Stimulated activated CD4-positive, alpha-beta T cell treated with anti-CD3 and anti-CD28 coated beads, Interleukin-4, amount 100 ng/mL, for 24 hours (primary cell): ENCODE data around the gene RPTOR.
A peak's percentile ranks its signal among the peaks of the same experiment; 100 is the strongest.

ENCODE experiments used
- DNase-seq: peaks from one replicate; pipeline ENCODE4 v3.0.0-alpha.2; 2020

Gene RPTOR

DNA sequence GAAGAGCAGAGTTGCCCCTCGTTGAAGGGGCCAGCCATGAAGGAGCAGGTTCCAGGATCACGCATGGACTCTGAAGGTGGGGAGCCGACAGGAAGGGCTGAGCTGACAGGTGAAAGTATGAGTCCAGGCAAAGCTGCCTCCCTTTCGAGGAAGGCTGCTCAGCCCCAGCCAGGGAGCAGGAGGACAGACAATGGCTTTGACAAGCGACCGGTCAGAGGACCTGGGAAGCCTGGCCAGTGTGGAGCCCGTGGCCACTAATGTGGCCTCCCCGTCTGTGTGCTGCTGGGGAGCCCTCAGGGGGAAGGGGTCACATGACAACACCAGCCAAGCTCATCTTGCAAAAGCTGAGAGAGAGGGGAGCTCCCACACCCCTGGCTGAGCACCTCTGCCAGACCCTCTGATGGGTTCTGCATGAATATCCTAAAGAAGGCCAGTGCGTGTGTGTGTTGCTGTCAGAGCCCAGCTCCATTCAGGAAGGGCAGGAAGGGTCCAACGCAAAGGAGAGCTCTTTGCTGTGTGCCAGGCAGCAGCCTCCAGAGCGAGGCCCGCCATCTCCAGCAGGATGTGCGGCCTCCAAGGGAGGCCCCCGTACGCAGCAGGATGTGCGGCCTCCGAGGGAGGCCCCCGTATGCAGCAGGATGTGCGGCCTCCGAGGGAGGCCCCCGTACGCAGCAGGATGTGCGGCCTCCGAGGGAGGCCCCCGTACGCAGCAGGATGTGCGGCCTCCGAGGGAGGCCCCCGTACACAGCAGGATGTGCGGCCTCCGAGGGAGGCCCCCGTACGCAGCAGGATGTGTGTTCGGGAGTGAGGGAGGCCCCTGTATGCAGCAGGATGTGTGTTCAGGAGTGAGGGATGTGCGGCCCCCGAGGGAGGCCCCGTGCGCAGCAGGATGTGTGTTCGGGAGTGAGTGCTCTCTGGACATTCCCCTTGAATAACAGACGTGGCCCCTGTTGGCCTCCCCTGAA, 344.9 kb downstream of the RPTOR start:
- no peak for DNase-seq

DNA sequence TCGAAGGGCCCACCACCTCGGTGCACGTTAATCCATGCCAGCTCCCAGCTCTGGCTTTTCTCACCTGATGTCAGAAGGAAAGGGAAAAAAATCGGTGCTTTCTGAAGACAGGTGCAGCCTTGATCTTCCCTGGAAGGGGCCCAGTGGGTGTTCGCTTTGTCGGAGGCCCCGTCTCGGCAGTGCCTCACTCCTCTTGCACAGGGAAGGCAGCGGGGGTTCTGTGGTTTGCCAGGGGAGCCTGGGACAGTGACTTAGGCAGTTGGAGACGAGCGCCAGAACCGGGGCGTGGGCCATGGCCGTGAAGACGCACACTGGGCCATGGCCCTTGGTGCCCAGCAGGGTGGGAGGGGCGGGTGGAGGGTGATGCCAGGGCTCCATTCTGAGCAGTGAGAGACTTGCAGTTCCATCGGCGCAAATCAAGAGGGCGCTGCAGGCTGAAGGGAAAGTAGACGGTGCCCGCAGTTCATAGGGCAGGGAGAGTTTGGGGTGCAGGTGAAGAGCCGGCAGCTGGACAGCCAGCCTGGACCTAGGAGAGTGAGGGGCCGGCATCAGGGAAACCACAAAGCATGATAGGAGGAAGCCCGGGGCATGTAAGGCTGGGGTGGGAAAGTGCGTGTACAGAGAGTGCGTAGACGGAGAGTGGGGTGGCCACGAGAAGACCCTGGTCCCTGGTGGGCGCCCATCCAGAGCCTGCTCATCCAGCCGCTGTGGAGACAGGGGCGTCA, 345.7 kb downstream of the RPTOR start:
- DNase-seq: peak; percentile 32

DNA sequence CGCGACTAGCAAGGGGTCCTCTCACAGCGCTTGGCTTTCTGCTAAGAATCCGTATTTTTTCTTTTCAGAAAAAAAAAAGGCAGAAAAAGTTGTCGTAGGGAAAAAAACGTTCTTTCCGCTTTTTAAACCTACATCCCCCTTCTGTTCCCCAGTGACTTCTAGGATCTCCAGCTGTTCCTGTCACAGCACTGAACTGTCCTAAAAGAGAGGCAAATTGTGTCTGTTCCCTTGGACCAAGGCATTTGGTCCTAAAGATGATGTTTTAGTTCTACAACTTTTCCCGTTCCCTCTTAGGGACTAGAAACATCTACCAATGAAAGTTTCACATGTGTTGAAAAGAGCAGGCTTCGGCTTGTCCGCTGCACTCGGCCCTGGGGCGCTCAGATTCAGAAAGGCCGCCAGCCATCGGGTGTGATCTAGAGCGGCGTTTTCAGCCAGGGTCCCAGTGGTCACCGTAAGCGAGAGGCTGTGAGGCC, 346.3 kb downstream of the RPTOR start:
- no peak for DNase-seq

DNA sequence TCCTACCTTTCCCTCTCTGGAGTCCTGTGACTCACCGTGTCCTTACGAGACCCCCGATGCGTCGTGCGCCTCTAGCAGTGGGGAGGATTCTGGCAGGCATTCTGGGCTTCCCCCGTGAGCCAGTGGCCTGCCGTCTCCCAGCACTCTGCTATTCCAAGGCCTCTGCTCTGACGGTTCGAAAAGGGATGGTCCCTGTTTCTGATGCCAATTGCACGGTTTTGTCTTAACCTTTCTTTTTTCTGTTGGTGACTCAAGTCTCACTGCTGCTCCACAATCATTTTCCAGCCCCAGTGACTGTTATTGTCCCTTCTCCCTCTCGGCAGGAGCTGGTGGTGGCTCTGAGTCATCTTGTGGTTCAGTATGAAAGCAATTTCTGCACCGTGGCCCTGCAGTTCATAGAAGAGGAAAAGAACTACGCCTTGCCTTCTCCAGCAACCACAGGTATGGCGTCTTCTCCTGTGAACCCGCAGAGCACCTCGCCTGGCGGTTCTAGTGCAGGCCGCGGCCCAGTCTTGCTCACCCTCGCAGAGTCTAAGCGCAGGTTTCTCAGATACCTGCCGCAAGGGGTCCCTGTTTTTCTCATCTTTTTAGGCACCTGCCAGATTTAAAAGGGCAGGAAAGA, 346.9 kb downstream of the RPTOR start:
- peak; percentile 88 for DNase-seq

DNA sequence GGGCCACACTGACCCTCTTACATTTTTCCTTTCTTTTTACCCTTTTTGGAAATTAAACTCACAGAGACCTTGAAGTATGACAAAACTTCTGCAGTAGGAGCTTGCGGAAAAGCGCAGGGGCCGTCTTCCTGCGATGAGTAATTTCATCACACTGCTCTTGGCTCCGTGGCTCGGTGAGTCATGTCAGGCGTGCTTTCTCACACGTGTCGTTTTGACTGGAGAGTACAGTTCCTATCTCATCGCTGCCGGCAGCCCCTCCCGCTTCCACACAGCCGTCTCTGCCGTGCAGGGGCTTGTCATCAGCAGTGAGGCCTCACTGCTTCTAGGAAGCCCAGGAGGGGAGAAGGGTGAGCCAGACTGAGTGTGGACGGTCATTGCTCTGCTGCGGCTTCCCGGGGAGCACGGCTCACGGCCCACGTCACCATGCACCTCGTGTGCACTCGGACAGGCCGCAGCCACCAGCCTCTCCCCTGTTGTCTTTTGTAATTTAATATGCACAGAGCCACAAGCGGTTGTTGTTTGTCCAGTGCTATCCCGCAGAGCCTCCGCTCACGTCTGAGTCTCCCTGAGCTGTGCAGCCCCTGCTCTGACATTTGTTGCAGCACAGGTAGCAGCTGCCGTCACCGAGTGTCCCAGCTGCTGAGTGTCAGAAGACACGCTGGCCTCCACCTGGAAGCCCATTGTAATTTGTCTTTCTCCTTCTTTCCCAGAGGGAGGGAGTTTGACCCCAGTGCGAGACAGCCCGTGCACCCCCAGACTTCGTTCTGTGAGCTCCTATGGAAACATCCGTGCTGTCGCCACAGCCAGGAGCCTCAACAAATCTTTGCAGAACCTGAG, 347.6 kb downstream of the RPTOR start:
- peak; percentile 96 for DNase-seq

DNA sequence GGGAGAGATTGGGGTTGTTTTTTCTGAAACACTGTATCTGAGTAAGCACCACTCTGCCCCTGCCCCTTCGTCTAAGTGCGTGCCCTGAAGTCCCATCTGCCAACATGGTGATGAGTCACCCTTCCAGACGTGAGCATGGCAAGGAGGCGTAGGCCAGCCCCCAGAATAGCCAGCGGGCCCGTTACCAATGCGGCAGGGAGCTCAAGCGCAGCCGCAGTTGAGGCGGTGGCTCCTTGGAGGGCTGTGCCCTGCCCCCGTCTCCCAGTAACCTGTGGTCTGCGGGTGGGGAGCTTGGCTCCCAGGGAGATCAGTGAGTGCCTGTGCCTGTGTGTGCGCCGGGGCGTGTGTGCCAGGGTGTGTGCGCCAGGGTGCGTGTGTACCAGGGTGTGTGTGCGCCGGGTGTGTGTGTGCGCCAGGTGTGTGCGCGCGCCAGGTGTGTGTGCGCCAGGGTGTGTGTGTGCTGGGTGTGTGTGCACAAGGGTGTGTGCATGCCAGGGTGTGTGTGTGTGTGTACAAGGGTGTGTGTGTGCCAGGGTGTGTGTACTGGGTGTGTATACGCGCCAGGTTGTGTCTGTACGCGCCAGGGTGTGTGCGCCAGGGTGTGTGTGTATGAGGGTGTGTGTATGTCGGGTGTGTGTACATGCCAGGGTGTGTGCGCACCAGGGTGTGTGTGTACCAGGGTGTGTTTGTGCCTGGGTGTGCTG, 348.4 kb downstream of the RPTOR start:
- DNase-seq: peak; percentile 71

DNA sequence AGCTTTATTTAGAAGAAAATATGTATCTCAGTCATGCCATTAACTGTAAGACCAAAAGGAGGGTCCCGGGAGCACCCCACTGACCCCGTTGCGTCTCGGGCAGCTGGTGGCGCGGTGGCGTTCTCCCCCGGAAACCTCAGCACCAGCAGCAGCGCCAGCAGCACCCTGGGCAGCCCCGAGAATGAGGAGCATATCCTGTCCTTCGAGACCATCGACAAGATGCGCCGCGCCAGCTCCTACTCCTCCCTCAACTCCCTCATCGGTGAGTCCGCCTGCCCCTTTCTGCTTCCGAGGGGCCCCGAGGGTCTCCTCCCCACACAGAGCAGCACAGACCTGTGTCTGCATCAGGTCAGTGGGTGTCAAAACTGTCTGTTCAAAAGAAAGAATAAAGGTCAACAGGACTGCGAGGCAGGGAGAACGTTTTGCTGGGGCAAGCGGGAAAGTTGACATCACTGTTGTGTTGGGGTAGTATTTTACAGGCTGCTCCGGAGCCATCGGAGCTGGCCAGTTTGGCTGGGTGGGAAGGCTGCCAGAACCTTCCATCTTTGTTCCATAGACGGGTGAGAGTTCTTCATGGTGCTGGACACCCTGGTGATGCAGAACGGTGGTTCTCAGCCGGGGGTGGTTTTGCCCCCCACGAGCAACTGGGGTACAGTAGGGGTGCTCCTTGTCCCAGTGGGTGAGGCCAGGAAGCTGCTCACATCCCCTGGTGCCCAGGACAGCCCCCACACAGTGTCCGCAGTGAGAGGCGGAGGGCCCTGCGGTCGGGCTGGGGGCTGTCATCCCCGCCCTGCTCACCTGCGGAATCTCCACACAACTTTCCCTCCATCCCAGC, 349.2 kb downstream of the RPTOR start:
- DNase-seq: no peak

DNA sequence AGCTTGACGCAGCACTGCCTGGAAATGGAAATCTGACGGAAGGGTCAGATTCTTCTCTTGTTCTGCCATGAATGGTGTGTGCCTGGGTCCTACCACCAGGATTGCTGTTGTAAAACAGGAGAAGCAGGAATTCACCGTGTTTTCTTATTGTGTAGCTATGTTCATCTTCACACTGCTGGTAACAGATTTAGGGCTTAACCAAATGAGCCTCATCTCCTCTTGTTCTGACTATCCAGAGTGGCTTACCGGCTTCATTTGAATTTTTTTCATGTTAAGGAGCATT, 349.7 kb downstream of the RPTOR start:
- no peak for DNase-seq

DNA sequence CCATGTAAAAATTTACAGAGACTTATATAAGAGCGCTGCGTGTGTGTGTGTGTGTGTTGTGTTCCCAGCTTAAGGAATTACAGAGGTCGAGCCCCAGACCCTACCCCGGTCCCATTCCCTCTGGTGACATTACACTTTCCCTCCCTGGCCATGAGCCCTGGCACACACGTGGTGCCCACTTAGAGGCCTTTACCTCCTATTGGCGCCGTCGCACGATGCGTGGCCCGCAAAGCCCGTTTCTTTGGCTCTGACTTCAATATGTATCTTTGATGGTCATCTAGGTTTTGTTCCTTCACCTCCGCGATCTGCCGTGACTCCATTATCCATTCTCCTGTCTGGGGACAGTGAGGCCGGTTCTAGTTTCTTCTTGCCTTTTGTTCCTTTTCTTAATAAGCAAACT, 350.1 kb downstream of the RPTOR start:
- DNase-seq: no peak

DNA sequence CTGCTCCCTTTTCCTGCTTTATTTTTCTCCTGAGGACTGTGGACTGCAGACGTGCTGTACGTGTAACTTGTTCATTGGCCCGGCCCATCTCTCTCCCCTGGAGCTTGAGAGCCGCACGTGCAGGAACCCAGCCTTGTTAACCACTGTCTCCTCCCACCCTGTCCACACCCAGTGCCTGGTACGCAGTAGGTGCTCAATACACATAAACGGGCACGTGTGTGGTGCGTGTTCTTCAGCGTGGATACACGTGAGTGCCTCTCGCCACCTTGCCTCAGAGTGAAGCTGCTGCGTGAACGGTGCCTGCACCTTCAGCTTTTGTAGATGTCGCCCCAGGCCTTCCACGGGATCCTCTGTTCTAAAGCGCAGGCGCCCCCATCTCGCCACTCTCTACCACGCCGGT, 350.7 kb downstream of the RPTOR start:
- DNase-seq: no peak

DNA sequence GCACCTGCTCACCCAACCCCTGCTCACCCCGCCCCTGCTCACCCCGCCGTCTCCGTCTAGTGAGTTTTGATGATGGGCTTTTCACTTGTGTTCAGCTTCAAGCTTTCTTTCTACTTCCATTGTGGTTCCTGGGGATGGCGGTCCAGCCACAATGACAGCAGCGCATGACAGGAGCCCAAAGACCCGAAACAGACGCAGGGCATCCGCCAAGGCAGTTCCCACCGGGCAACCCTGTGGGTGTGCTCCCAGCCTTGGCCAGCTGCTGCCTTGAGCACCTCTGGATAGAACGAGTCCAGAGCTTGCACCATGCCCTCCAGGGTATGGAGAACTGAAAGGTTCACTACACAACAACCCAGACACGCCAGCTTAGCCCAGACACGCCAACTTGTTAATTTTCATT, 354.1 kb downstream of the RPTOR start:
- no peak for DNase-seq

DNA sequence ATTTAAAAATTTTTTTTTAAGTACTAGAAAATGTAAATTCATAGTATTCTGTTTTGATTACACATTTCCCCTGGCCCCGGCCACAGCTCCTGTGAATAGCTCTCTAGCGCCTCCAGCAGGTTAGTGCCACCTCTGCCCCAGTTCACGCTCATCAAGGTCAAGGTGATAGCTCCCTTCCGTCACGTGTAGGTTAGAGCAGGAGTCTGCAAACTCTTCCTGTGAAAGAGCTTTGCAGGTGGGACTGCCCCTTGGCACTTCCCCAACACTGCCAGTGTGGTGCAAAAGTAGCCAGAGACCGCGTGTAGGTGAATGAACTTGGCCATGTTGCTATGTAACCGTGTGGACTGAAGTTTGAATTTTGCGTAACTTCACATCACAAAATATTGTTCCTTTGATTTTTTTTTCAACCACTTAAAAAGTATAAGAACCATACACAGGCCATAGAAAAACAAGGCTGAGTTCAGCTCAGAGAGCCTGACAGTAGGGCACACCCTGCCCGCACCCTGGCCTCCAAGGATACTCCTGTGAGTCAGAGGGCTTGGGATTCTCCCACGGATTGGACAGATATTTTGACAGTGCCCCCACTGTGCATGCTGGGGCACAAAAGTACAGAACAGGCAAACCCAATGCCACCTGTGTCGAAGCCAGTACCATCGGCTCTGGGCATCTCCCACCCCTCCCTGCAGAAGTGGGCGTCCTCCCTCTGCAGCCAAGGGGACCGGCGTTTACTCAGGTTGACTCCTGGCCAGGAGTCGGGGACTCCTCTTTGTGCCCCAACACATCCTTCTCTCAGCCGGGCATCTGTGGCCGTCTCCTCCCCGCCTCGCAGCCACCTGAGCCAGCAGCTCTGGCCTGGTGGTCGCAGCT, 355.0 kb downstream of the RPTOR start:
- DNase-seq: peak; percentile 89

DNA sequence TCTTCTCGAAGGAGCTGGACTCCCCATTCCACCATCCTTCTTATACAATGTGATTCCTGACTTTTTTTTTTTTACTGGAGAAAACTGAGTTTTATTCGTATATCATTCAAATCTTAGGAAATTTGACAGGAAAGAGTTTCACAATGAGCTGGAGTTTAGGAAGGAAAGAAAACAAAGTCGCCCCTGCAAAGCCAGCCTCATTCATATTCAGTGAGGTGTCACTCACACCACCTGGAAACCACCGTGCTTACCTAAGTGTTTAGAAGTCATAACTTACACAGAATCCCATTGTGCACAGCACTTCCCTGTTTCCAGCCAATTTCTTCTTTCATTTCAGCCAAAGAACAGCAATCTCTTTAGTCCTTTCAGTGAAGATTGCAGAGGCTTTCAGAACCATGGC, 356.7 kb downstream of the RPTOR start:
- no peak for DNase-seq

DNA sequence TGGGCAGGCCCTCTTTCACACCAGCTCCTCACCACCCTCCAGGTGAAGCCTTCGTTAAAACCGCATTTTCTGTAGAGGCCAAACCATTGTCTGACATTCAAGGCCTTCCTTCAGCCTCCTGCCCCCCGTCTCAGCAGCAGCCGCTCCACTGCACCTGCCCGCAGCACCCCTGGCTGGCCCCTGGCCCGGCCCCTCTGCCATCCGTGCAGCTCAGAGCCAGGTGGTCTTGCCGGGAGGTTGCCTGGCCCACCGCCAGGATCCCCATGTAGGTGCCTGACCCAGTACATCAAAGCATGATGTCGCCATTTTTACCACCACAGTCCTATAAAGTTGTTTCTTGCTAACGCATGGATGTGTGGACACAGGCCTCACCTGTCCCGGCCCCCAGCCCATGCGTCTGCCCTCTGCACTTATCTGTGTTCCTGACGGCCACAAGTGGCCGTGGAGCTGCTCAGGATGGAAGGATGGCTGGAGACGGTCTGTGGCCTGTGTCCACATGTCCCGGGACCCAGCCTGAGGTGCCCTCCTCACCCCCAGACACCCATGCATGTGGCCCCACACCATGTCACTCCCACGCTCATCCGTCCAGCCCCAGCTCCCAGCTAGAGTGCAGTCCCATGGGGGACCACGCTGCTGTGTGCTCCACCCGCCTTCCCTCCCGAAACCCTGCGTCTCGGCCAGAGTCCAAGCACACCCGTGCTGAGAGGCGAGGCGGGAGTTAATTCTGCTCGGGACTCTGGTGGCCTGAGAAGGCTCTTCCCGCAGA, 357.7 kb downstream of the RPTOR start:
- DNase-seq: no peak

DNA sequence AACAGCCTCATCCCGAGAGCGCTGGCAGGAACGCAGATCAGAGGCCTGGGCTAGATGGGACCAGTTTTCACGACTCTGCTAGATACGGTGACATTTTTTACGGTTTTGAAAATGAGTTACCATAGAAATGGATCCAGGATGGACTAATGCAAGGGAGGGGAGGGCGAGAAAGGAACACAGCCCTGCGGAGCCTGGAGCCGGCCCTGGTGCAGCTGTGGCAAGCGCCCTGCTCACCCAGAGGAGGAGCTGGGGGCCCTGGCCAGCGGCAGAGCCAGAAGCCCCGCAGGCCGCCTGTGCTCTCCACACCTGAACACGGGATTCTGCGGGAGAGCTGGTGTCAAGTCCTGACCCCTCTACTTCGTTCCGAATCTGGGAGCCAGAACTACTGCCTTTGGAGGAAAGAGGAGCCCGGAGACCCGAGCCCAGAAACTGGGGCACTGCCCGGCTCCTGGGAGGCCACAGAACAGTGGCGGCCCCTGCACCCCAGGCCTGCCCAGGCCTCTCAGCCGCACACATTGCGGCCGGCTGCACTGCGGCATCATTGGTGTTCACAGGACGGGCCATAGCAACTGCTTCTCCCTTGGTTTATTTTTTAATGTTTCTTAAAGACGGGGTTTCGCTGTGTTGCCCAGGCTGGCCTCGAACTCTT, 358.4 kb downstream of the RPTOR start:
- DNase-seq: no peak

DNA sequence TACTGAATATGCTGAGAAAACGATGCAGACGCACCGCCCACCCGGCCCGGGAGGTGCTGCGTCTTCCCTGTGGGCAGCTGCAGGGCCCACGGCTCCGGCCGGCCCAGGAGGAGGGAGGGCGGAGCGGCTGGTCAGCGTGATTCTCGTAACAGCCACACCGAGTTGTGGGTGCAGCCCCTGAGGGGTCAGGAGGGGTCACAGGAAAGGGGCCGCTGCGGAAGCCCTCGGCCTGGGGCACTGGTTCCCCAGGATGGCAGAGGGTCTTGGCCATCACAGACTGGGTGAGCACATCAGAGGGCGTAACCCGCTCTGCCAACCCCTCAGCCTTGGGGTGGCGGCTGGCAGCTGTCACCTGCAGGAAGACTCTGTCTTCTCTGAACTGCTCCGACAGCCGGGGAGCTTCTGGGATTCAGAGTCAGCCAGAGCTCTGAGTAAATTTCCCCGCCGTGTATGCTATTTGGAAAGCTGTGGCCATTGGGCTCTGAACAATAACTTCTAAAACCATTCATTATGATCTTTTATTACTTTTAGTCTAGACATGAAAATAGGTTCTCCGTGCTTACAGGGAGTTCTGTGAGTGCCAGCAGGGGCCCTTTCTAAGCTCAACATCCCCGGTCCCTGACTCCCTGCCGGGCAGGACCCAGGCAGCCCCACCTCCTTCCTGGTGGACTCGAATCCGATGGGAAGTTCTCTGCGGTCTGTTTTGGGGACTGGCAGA, 359.6 kb downstream of the RPTOR start:
- DNase-seq: no peak

DNA sequence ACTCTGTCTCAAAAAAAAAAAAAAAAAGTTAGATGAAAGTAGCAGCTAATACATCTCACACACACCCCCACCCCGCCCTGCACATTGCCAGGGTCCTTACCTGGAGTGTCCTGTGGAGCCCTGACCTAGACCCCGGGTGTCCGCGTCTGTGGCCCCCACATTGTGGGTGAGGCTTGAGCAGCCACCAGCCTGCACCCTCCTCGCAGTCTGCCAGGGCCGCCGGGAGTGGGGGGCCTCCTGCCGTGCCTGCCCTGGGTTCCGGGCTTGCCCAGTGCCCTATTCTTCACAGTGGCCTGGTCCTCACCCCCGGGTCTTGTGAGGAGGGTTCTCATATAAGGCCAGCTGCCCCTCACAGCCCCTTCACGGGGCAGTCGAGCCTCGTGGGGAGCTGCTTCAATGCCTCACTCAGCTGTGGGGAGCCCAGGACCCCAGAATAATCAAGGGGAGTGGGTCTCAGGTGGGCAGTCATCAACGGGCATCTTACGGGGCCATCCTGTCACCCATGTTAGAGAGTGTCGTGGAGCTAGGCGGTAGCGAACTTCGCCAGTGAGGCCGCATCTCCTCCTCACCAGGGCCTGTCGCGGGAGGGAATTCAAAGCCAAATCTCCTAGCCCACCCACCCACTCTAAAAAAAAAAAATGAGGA, 361.1 kb downstream of the RPTOR start:
- DNase-seq: no peak
